Upper lobe of left lung (tissue), 4 donors: ENCODE results near the gene KRT7.

Source experiments
- EP300 ChIP-seq, 4 donors: sonication (generic); formaldehyde crosslinking; IDR thresholded peaks; one replicate each; pipeline ENCODE4 v1.5.1; 2017; ENCODE audit warnings: antibody characterized with exemption in 4 of 4, control low read depth in 2 of 4
- POLR2A ChIP-seq, 4 donors: fragments of 450-650 bp; IDR thresholded peaks; one replicate each; pipeline ENCODE4 v1.5.1; 2016 to 2017; ENCODE audit warnings: antibody characterized with exemption in 4 of 4, mild to moderate bottlenecking in 2 of 4
- POLR2AphosphoS5 ChIP-seq, 2 donors: sonication (generic); formaldehyde crosslinking; IDR thresholded peaks; one replicate each; pipeline ENCODE4 v1.5.1; 2017; ENCODE audit warnings: antibody characterized with exemption in 2 of 2
- TF ChIP-seq, protein P1 (sequence below), 6 experiments: fragments of 450-650 bp in 4 of 6; fragments of 200-600 bp in 2 of 6; sonication (generic) in 2 of 6; IDR thresholded peaks; one replicate each; pipeline ENCODE4 v1.5.1; 2016 to 2019; ENCODE audit warnings: antibody characterized with exemption in 6 of 6

DNA sequence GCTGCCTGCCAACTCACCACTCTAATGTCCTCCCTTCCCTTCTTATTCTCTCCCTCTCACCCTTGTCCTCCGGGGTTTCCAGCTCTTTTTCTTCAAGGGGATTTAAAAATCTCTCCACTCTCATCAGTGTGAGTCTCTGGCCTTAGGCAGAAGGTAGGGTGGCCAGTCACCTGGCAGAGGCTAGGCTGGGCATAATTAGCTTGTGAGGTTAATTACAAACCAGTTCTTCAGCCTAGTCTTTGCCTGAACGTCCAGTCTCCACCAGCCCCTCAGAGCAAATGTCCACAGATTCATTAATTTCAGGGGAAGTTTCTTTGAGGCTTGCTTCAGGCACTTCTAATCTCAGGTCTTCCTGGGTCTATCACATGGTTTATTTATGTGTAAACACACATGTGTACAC, 6.7 kb downstream of the KRT7 start:
- TF ChIP-seq EP300 (IDR thresholded peaks at IDR 0.05): no peak
- TF ChIP-seq, protein P1, sequence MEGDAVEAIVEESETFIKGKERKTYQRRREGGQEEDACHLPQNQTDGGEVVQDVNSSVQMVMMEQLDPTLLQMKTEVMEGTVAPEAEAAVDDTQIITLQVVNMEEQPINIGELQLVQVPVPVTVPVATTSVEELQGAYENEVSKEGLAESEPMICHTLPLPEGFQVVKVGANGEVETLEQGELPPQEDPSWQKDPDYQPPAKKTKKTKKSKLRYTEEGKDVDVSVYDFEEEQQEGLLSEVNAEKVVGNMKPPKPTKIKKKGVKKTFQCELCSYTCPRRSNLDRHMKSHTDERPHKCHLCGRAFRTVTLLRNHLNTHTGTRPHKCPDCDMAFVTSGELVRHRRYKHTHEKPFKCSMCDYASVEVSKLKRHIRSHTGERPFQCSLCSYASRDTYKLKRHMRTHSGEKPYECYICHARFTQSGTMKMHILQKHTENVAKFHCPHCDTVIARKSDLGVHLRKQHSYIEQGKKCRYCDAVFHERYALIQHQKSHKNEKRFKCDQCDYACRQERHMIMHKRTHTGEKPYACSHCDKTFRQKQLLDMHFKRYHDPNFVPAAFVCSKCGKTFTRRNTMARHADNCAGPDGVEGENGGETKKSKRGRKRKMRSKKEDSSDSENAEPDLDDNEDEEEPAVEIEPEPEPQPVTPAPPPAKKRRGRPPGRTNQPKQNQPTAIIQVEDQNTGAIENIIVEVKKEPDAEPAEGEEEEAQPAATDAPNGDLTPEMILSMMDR (IDR thresholded peaks at IDR 0.05): no peak
- no peak for TF ChIP-seq POLR2A (IDR thresholded peaks at IDR 0.05)
- no peak for TF ChIP-seq POLR2AphosphoS5 (IDR thresholded peaks at IDR 0.05)
